Karpas-422 (cell line): Measurements from ENCODE around the gene NPRL2. TPM values are rescaled to one million over a fixed set of nuclear protein-coding genes. Genes with fewer than 3 reads are reported as not detected.

Experiments
- DNase-seq: peaks from one replicate; pipeline ENCODE4 v3.0.0-alpha.2; 2015
- H2AFZ ChIP-seq: fragments of 200-600 bp; sonication (generic); 2 replicates; pipeline ENCODE4 v1.6.1; 2014; ENCODE audit warnings: antibody characterized with exemption, low read length, mixed read lengths
- H3K27ac ChIP-seq: fragments of 200-600 bp; sonication (generic); 2 replicates; pipeline ENCODE4 v1.5.1; 2014; ENCODE audit warnings: mild to moderate bottlenecking, low read length, moderate library complexity
- H3K27me3 ChIP-seq: fragments of 200-600 bp; sonication (generic); 2 replicates; pipeline ENCODE4 v1.6.1; 2014; ENCODE audit warnings: low read length, mixed read lengths
- H3K36me3 ChIP-seq: fragments of 200-600 bp; sonication (generic); 2 replicates; pipeline ENCODE4 v1.6.1; 2014; ENCODE audit warnings: low read length, mixed read lengths; ENCODE audit not compliant: insufficient read depth
- H3K4me1 ChIP-seq: fragments of 200-600 bp; sonication (generic); 2 replicates; pipeline ENCODE4 v1.6.1; 2014; ENCODE audit warnings: mild to moderate bottlenecking, low read length, mixed read lengths
- H3K4me2 ChIP-seq: fragments of 200-600 bp; sonication (generic); 2 replicates; pipeline ENCODE4 v1.6.1; 2014; ENCODE audit warnings: low read length, low read depth, mild to moderate bottlenecking; ENCODE audit not compliant: poor library complexity, severe bottlenecking
- H3K4me3 ChIP-seq: fragments of 200-600 bp; sonication (generic); 2 replicates; pipeline ENCODE4 v1.5.1; 2014; ENCODE audit warnings: mild to moderate bottlenecking, antibody characterized with exemption, low read length, mixed read lengths
- H3K79me2 ChIP-seq: fragments of 200-600 bp; sonication (generic); 2 replicates; pipeline ENCODE4 v1.6.1; 2014; ENCODE audit warnings: mild to moderate bottlenecking, low read length, mixed read lengths
- H3K9ac ChIP-seq: fragments of 200-600 bp; sonication (generic); 2 replicates; pipeline ENCODE4 v1.6.0; 2014; ENCODE audit warnings: low read length
- H3K9me2 ChIP-seq: fragments of 200-600 bp; sonication (generic), shearing (Covaris generic); replicated peaks from 2 replicates; pipeline ENCODE4 v1.6.0; 2014; ENCODE audit warnings: mild to moderate bottlenecking, low read length, moderate library complexity; ENCODE audit not compliant: insufficient read depth
- H3K9me3 ChIP-seq: fragments of 300-700, 200-600 bp; sonication (generic); 2 replicates; pipeline ENCODE4 v1.6.1; 2014; ENCODE audit warnings: low read length, mixed read lengths
- H4K20me1 ChIP-seq: fragments of 200-600 bp; sonication (generic); 2 replicates; pipeline ENCODE4 v1.6.1; 2014; ENCODE audit warnings: mild to moderate bottlenecking, antibody characterized with exemption, low read length, low read depth; ENCODE audit not compliant: insufficient read depth
- total RNA-seq: library from RNA; depleted of rRNA; stranded (reverse); fragments of >200 nt; shearing (Covaris generic); gene quantifications from 2 replicates; pipeline ENCODE4 v1.2.3, GENCODE V29; 2014; ENCODE audit warnings: low replicate concordance

The NPRL2 gene
- total RNA-seq, 1 experiment from 2014 or later, result 71.1 TPM

GRCh38 chr3:50378024-50378423, 27.4 kb upstream of the NPRL2 start:
- Histone ChIP-seq H3K4me1 (no peaks in the 10 kb centered on the region), H3K36me3 (no peaks in the 10 kb centered on the region), H3K4me3 (no peak overlapping the region), H3K9me3 (no peaks in the 10 kb centered on the region), H3K27ac (no peak overlapping the region), H4K20me1 (no peaks in the 10 kb centered on the region), H3K4me2 (no peak overlapping the region), H3K9me2 (no peaks in the 10 kb centered on the region), H3K27me3 (no peaks in the 10 kb centered on the region), H2AFZ (no peak overlapping the region), H3K79me2 (no peaks in the 10 kb centered on the region), H3K9ac (no peak overlapping the region)
- DNase-seq, result no peak

GRCh38 chr3:50375258-50375931, 24.8 kb upstream of the NPRL2 start:
- Histone ChIP-seq H3K79me2 (no peaks in the 10 kb centered on the region), H3K27me3 (no peaks in the 10 kb centered on the region), H3K4me1 (no peaks in the 10 kb centered on the region), H3K27ac (no peak overlapping the region), H3K9me2 (no peaks in the 10 kb centered on the region), H4K20me1 (no peaks in the 10 kb centered on the region), H3K4me2 (no peak overlapping the region), H3K9me3 (no peaks in the 10 kb centered on the region), H3K4me3 (no peak overlapping the region), H2AFZ (no peak overlapping the region), H3K36me3 (no peaks in the 10 kb centered on the region), H3K9ac (no peak overlapping the region)
- DNase-seq, result peak; percentile 61

GRCh38 chr3:50374363-50375257, 24.0 kb upstream of the NPRL2 start:
- no peak overlapping the region for H3K4me3 ChIP-seq
- no peaks in the 10 kb centered on the region for H3K9me3 ChIP-seq
- no peaks in the 10 kb centered on the region for H3K9me2 ChIP-seq
- DNase-seq, result peak; percentile 32
- H2AFZ ChIP-seq, result no peak overlapping the region
- no peaks in the 10 kb centered on the region for H3K4me1 ChIP-seq
- no peak overlapping the region for H3K9ac ChIP-seq
- no peaks in the 10 kb centered on the region for H4K20me1 ChIP-seq
- no peaks in the 10 kb centered on the region for H3K27me3 ChIP-seq
- H3K79me2 ChIP-seq, result no peaks in the 10 kb centered on the region
- no peak overlapping the region for H3K4me2 ChIP-seq
- no peak overlapping the region for H3K27ac ChIP-seq
- no peaks in the 10 kb centered on the region for H3K36me3 ChIP-seq

- H2AFZ ChIP-seq, result no peak overlapping the region
- no peaks in the 10 kb centered on the region for H3K9me3 ChIP-seq
These were observed 22.8 kb upstream of the NPRL2 start for GRCh38 chr3:50373146-50374051.

GRCh38 chr3:50372349-50372748, 21.8 kb upstream of the NPRL2 start:
- no peaks in the 10 kb centered on the region for H3K9me3 ChIP-seq
- no peak overlapping the region for H2AFZ ChIP-seq
- no peaks in the 10 kb centered on the region for H3K27me3 ChIP-seq
- H4K20me1 ChIP-seq, result no peaks in the 10 kb centered on the region
- H3K27ac ChIP-seq, result no peak overlapping the region
- H3K79me2 ChIP-seq, result no peaks in the 10 kb centered on the region
- H3K4me2 ChIP-seq, result no peak overlapping the region
- DNase-seq, result no peak
- no peak overlapping the region for H3K4me3 ChIP-seq
- H3K9me2 ChIP-seq, result no peaks in the 10 kb centered on the region
- H3K9ac ChIP-seq, result no peak overlapping the region
- H3K4me1 ChIP-seq, result no peaks in the 10 kb centered on the region
- H3K36me3 ChIP-seq, result no peaks in the 10 kb centered on the region

More at GRCh38 chr3:50373146-50374051, 22.8 kb upstream of the NPRL2 start:
- Histone ChIP-seq H3K9ac (no peak overlapping the region), H3K4me2 (no peak overlapping the region), H3K9me2 (no peaks in the 10 kb centered on the region), H3K27me3 (no peaks in the 10 kb centered on the region), H3K27ac (no peak overlapping the region), H3K4me3 (no peak overlapping the region), H3K79me2 (no peaks in the 10 kb centered on the region), H4K20me1 (no peaks in the 10 kb centered on the region), H3K4me1 (no peaks in the 10 kb centered on the region), H3K36me3 (no peaks in the 10 kb centered on the region)
- DNase-seq, result no peak

- no peaks in the 10 kb centered on the region for H3K36me3 ChIP-seq
- no peaks in the 10 kb centered on the region for H4K20me1 ChIP-seq
- H2AFZ ChIP-seq, result no peak overlapping the region
- no peaks in the 10 kb centered on the region for H3K79me2 ChIP-seq
- H3K9ac ChIP-seq, result no peak overlapping the region
- no peak overlapping the region for H3K4me2 ChIP-seq
- H3K9me2 ChIP-seq, result no peaks in the 10 kb centered on the region
- no peak overlapping the region for H3K27ac ChIP-seq
- no peaks in the 10 kb centered on the region for H3K9me3 ChIP-seq
- no peaks in the 10 kb centered on the region for H3K4me1 ChIP-seq
- H3K4me3 ChIP-seq, result no peak overlapping the region
- H3K27me3 ChIP-seq, result no peaks in the 10 kb centered on the region
- no peak for DNase-seq
These were observed 20.6 kb upstream of the NPRL2 start for GRCh38 chr3:50371133-50371685.

GRCh38 chr3:50370594-50370993, 20.0 kb upstream of the NPRL2 start:
- H3K4me3 ChIP-seq, result no peak overlapping the region
- H3K9me2 ChIP-seq, result no peaks in the 10 kb centered on the region
- no peaks in the 10 kb centered on the region for H3K27me3 ChIP-seq
- H3K79me2 ChIP-seq, result no peaks in the 10 kb centered on the region
- DNase-seq, result peak; percentile 56
- H3K4me2 ChIP-seq, result no peak overlapping the region
- no peak overlapping the region for H3K9ac ChIP-seq
- no peak overlapping the region for H2AFZ ChIP-seq
- peaks cover 1% of the 10 kb centered on the region; the same call in 1 of the 2 replicates for H3K4me1 ChIP-seq
- no peaks in the 10 kb centered on the region for H3K9me3 ChIP-seq
- H4K20me1 ChIP-seq, result no peaks in the 10 kb centered on the region
- H3K27ac ChIP-seq, result no peak overlapping the region
- H3K36me3 ChIP-seq, result no peaks in the 10 kb centered on the region
